ENCODE measurements around the gene DLGAP3.
"Not testable (repeated sequence)": the region's sequence is repeated elsewhere in the genome, so short reads cannot be mapped to it uniquely, and the experiment has no call there.

DLGAP3 gene

DNA sequence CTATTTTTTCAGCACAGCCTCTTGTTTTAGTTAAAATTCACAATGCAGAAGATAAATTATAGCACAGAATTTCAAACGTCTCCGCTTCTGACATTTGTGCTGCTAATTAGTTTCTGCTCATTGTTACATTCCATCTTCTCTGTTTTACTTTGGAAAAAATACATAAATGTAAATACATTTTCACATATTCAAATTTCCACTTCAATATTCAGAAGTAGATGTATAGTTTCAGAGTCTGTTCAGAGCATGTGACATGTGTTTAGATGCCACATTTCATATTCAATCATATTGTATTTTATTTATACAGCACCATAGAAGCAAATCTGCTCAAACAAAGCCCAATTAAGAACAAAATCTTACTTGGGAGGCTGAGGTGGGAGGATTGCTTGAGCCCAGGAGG, 36.1 kb upstream of the DLGAP3 start:
- no peak for DNase-seq
- Histone ChIP-seq H3K36me3 (no peaks in the 10 kb centered on the region), H3K27me3 (ENCODE audit: insufficient read depth, low read depth, severe bottlenecking) (no peaks in the 10 kb centered on the region), H3K27ac (no peak overlapping the region), H3K9me3 (ENCODE audit: severe bottlenecking) (no peaks in the 10 kb centered on the region), H3K4me3 (ENCODE audit: low read depth, low read length) (no peak overlapping the region)
- TF ChIP-seq CTCF (IDR thresholded peaks at IDR 0.05; ENCODE audit: low read depth, low read length): no peak

DNA sequence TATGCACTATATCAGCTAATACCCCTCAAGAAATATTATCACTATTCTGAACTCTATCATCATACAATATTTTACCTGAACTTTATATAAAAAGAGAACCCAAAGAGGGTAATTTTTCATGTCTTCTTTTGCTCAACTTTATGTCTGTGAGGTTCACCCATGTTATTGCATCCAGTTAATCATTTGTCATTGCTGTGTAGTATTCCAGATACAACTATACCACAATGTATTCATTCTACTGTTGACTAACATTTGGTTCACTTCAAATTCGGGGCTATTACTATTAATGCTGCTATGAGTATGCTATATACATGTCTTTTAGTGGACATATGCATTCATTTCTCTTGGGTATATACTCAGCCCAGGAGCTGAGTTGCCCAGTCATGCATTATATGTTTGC, 21.0 kb upstream of the DLGAP3 start:
- H3K27ac ChIP-seq: no peak overlapping the region
- peaks cover 3% of the 10 kb centered on the region for H3K9me3 ChIP-seq (ENCODE audit: severe bottlenecking)
- no peaks in the 10 kb centered on the region for H3K36me3 ChIP-seq
- no peaks in the 10 kb centered on the region for H3K27me3 ChIP-seq (ENCODE audit: insufficient read depth, low read depth, severe bottlenecking)
- no peak for TF ChIP-seq CTCF (IDR thresholded peaks at IDR 0.05; ENCODE audit: low read depth, low read length)
- no peak for DNase-seq
- H3K4me3 ChIP-seq (ENCODE audit: low read depth, low read length): no peak overlapping the region

DNA sequence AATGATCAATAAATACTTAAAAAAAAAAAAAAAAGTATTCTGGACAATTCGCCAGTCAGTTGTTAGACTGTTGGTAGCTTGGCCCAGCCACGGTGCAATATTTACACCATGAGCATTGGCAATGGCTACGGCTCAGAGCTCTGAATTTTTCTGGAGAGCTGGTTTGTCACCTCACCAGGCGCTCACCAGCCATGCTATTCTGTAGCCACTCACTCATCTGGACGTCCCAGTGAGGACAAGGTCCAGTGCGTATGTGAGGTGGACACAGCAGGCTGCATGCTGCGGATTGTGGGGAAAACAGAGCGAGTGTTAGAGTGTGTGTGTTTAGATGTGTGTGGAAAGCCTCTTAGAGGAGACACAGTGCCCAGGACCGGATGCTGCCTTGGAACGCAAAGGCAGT, 19.3 kb upstream of the DLGAP3 start:
- H3K9me3 ChIP-seq (ENCODE audit: severe bottlenecking); H3K36me3 ChIP-seq: not testable (repeated sequence)

GRCh38 chr1:34947641-34948314, 18.3 kb upstream of the DLGAP3 start:
- not testable (repeated sequence) for DNase-seq; H3K27me3 ChIP-seq (ENCODE audit: insufficient read depth, low read depth, severe bottlenecking); H3K9me3 ChIP-seq (ENCODE audit: severe bottlenecking); H3K4me3 ChIP-seq (ENCODE audit: low read depth, low read length); H3K27ac ChIP-seq; H3K36me3 ChIP-seq

More for the DNA sequence above, 19.3 kb upstream of the DLGAP3 start:
- not testable (repeated sequence) for DNase-seq; H3K4me3 ChIP-seq (ENCODE audit: low read depth, low read length); H3K27me3 ChIP-seq (ENCODE audit: insufficient read depth, low read depth, severe bottlenecking); H3K27ac ChIP-seq

GRCh38 chr1:34946211-34946610, 16.8 kb upstream of the DLGAP3 start:
- Histone ChIP-seq H3K36me3 (no peaks in the 10 kb centered on the region), H3K4me3 (ENCODE audit: low read depth, low read length) (no peak overlapping the region), H3K27ac (no peak overlapping the region), H3K27me3 (ENCODE audit: insufficient read depth, low read depth, severe bottlenecking) (no peaks in the 10 kb centered on the region), H3K9me3 (ENCODE audit: severe bottlenecking) (peaks cover 3% of the 10 kb centered on the region)
- no peak for DNase-seq
- TF ChIP-seq CTCF (IDR thresholded peaks at IDR 0.05; ENCODE audit: low read depth, low read length): no peak

- H3K27ac ChIP-seq; H3K36me3 ChIP-seq; H3K27me3 ChIP-seq (ENCODE audit: insufficient read depth, low read depth, severe bottlenecking); H3K4me3 ChIP-seq (ENCODE audit: low read depth, low read length); H3K9me3 ChIP-seq (ENCODE audit: severe bottlenecking); DNase-seq: not testable (repeated sequence)
Measured at GRCh38 chr1:34941798-34942197, 12.3 kb upstream of the DLGAP3 start.

- Histone ChIP-seq H3K9me3 (ENCODE audit: severe bottlenecking) (no peaks in the 10 kb centered on the region), H3K27me3 (ENCODE audit: insufficient read depth, low read depth, severe bottlenecking) (no peaks in the 10 kb centered on the region), H3K27ac (peak overlapping the region; percentile 50), H3K4me3 (ENCODE audit: low read depth, low read length) (peak overlapping the region; percentile 72), H3K36me3 (peaks cover 6% of the 10 kb centered on the region)
- TF ChIP-seq CTCF (IDR thresholded peaks at IDR 0.05; ENCODE audit: low read depth, low read length): no peak
- no peak for DNase-seq
Measured at GRCh38 chr1:34930702-34931071, 1.2 kb upstream of the DLGAP3 start.
